Epithelial cell of esophagus (primary cell): Measurements from ENCODE around the gene TADA3.

Source experiments
- DNase-seq: peaks from one replicate; pipeline ENCODE4 v3.0.0; 2010; ENCODE audit warnings: low read depth
- H3K4me3 ChIP-seq: 2 replicates; pipeline ENCODE4 v1.5.1; 2011; ENCODE audit warnings: mild to moderate bottlenecking, low read length, control low read depth
- CTCF ChIP-seq: IDR thresholded peaks from 2 replicates; pipeline ENCODE4 v1.5.1; 2011; ENCODE audit warnings: low read depth, mild to moderate bottlenecking, low read length, control low read depth, inconsistent platforms; ENCODE audit not compliant: insufficient read depth; ENCODE audit errors: missing control alignments

The TADA3 gene

GRCh38 chr3:9785602-9786001 lies 6.7 kb downstream of the TADA3 start:
- no peak overlapping the region for H3K4me3 ChIP-seq
- no peak for TF ChIP-seq CTCF
- DNase-seq: no peak

GRCh38 chr3:9784965-9785364 lies 7.3 kb downstream of the TADA3 start:
- no peak overlapping the region for H3K4me3 ChIP-seq
- no peak for TF ChIP-seq CTCF
- no peak for DNase-seq

GRCh38 chr3:9783954-9784353 lies 8.3 kb downstream of the TADA3 start:
- no peak overlapping the region for H3K4me3 ChIP-seq
- DNase-seq: no peak
- TF ChIP-seq CTCF: no peak

GRCh38 chr3:9782770-9783169 lies 9.5 kb downstream of the TADA3 start:
- no peak for DNase-seq
- no peak overlapping the region for H3K4me3 ChIP-seq
- TF ChIP-seq CTCF: peak; percentile 12

GRCh38 chr3:9781978-9782603 lies 10.2 kb downstream of the TADA3 start:
- TF ChIP-seq CTCF: no peak
- peak; percentile 72 for DNase-seq
- no peak overlapping the region for H3K4me3 ChIP-seq

- H3K4me3 ChIP-seq: no peak overlapping the region
- no peak for TF ChIP-seq CTCF
- no peak for DNase-seq
Measured at GRCh38 chr3:9781551-9781950, 10.7 kb downstream of the TADA3 start.

GRCh38 chr3:9780910-9781309 lies 11.4 kb downstream of the TADA3 start:
- no peak for TF ChIP-seq CTCF
- no peak for DNase-seq
- no peak overlapping the region for H3K4me3 ChIP-seq
